ENCODE data around the gene EREG.

Gene EREG

GRCh38 chr4:74433043-74433442 is 68.1 kb downstream of the EREG start:
- no peak for DNase-seq

GRCh38 chr4:74433541-74434172 is 68.7 kb downstream of the EREG start:
- no peak for DNase-seq

- no peak for DNase-seq
Measured at GRCh38 chr4:74435296-74435695, 70.4 kb downstream of the EREG start.

- no peak for DNase-seq
Measured at GRCh38 chr4:74437866-74438265, 72.9 kb downstream of the EREG start.

Data from NCI-H446 treated with DMSO at 0.1 percent for 48 hours (cell line).